ENCODE data around the gene TBC1D8. TPM values are rescaled to one million over a fixed set of nuclear protein-coding genes. Genes with fewer than 3 reads are reported as not detected.
A peak's percentile ranks its signal among the peaks of the same experiment; 100 is the strongest.

Gene TBC1D8
- total RNA-seq, 4 donors from 2014 or later = 16.7 to 44.0 (median 19.7) TPM

- Histone ChIP-seq H3K4me1 (peaks cover 29% of the 10 kb centered on the region in 2 donors), H3K9me3 (no peaks in the 10 kb centered on the region), H3K4me3 (no peak overlapping the region), H3K36me3 (no peaks in the 10 kb centered on the region), H3K27ac (peak overlapping the region; percentile 63 to 77), H3K27me3 (no peaks in the 10 kb centered on the region)
- TF ChIP-seq, protein P1, sequence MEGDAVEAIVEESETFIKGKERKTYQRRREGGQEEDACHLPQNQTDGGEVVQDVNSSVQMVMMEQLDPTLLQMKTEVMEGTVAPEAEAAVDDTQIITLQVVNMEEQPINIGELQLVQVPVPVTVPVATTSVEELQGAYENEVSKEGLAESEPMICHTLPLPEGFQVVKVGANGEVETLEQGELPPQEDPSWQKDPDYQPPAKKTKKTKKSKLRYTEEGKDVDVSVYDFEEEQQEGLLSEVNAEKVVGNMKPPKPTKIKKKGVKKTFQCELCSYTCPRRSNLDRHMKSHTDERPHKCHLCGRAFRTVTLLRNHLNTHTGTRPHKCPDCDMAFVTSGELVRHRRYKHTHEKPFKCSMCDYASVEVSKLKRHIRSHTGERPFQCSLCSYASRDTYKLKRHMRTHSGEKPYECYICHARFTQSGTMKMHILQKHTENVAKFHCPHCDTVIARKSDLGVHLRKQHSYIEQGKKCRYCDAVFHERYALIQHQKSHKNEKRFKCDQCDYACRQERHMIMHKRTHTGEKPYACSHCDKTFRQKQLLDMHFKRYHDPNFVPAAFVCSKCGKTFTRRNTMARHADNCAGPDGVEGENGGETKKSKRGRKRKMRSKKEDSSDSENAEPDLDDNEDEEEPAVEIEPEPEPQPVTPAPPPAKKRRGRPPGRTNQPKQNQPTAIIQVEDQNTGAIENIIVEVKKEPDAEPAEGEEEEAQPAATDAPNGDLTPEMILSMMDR (IDR thresholded peaks at IDR 0.05) = no peak
- no peak for TF ChIP-seq POLR2A (IDR thresholded peaks at IDR 0.05)
- intact Hi-C loops (cut with DNase I; ENCODE audit: low total_unique reads) = no loop called here
- DNase-seq = no peak
Observed at GRCh38 chr2:101112772-101113157, 38.4 kb downstream of the TBC1D8 start.

GRCh38 chr2:101111917-101112771 lies 39.0 kb downstream of the TBC1D8 start:
- H3K4me1 ChIP-seq = peaks cover 29% of the 10 kb centered on the region in 2 donors
- TF ChIP-seq POLR2A (IDR thresholded peaks at IDR 0.05) = no peak
- TF ChIP-seq, protein P1 (IDR thresholded peaks at IDR 0.05) = no peak
- intact Hi-C loops (cut with DNase I; ENCODE audit: low total_unique reads) = no loop called here

DNA sequence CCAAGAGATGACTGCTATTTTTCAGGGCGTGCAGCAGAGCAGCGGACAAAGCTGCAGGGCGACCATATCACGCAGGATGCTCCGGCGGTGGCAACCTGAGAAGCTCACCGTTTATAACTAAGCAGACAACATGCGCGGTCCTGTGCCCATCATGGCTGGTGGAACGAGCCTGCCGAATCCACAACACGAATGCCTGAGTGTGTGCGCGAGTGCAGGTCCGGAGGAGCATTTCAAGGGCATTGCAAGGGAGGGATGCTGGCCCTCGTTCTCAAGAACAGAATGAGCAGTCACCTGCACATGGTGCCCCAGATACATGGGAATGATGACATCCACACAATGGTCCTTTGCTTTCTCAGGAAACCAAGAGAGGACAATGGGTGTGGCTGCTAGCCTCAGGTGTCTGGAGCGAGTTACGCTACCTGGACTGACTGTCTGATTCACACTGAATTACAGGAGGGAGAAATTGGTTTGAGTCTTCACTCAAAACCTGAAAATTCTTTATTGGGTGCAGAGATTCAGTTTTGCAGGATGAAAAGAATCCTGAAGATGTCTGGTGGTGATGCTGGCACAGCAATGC lies 39.8 kb downstream of the TBC1D8 start:
- H3K27ac ChIP-seq = peak overlapping the region in 1 of 2 donors; percentile 77
- peaks cover 29% of the 10 kb centered on the region in 2 donors for H3K4me1 ChIP-seq
- H3K36me3 ChIP-seq = no peaks in the 10 kb centered on the region
- no peak for DNase-seq
- intact Hi-C loops (cut with DNase I; ENCODE audit: low total_unique reads) = no loop called here
- H3K9me3 ChIP-seq = no peaks in the 10 kb centered on the region
- H3K4me3 ChIP-seq = no peak overlapping the region
- H3K27me3 ChIP-seq = no peaks in the 10 kb centered on the region
- TF ChIP-seq, protein P1 (IDR thresholded peaks at IDR 0.05) = no peak
- TF ChIP-seq POLR2A (IDR thresholded peaks at IDR 0.05) = no peak

More at GRCh38 chr2:101111917-101112771, 39.0 kb downstream of the TBC1D8 start:
- Histone ChIP-seq H3K27ac (peak overlapping the region; percentile 63 to 77), H3K27me3 (no peaks in the 10 kb centered on the region), H3K36me3 (no peaks in the 10 kb centered on the region), H3K4me3 (no peak overlapping the region), H3K9me3 (no peaks in the 10 kb centered on the region)
- peak; percentile 78 to 92 for DNase-seq

DNA sequence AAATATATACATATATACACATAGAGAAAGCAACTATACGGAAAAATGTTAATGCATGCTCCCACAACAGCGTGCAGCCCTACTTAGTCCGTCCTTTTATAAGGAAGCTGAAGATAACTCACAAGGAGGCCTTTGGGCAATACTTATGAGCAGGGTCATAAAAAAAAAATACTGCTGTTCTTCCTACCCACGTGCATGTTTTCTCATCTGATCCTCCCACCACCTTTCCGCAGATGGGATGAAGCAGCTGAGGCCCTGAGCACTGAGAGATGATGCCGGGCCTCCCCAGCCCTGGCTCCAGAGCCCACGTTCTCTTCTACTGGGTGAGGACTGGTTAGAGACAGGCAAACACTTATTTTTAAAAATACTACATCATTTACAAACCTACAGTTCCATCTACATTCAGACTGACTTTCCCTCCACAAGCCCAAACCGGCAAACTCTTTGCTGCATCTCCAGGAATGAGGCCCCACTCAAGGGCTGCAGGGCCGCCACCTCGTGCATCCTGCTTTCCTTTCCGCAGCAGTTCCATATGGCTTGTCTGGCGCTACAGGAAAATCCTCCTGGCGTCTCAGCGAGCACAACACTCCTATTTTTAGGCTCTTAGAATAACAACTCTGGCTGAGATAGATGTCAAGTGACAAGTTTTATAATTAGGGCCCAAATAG lies 41.6 kb downstream of the TBC1D8 start:
- TF ChIP-seq, protein P1 (IDR thresholded peaks at IDR 0.05) = no peak
- TF ChIP-seq POLR2A (IDR thresholded peaks at IDR 0.05) = no peak
- intact Hi-C loops (cut with DNase I; ENCODE audit: low total_unique reads) = no loop called here
- Histone ChIP-seq H3K27me3 (no peaks in the 10 kb centered on the region), H3K4me1 (peaks cover 29% of the 10 kb centered on the region in 2 donors), H3K27ac (peak overlapping the region; percentile 77 to 83), H3K9me3 (no peaks in the 10 kb centered on the region), H3K4me3 (no peak overlapping the region), H3K36me3 (no peaks in the 10 kb centered on the region)
- DNase-seq = peak; percentile 55 to 79
